Endothelial cell of umbilical vein (primary cell): Measurements from ENCODE around the gene TYRO3. TPM values are rescaled to one million over a fixed set of nuclear protein-coding genes. Genes with fewer than 3 reads are reported as not detected.

Source experiments
- BruUV-seq: library from RNA; stranded (reverse); fragments of 400-500 nt; replicated peaks from 2 replicates; lab custom pipeline; 2021; lab: Mats Ljungman, UMichigan
- CTCF ChIA-PET: fragments of 300-600, 350-600 bp; sonication (Branson Sonifier 250); formaldehyde crosslinking; loops from one replicate; lab custom pipeline; 2021; ENCODE audit warnings: antibody characterized with exemption, inconsistent platforms; lab: Charles Lee
- POLR2A ChIA-PET: fragments of 300-600, 350-600 bp; sonication (Branson Sonifier 250); formaldehyde crosslinking; loops from one replicate; lab custom pipeline; 2021; ENCODE audit warnings: antibody characterized with exemption, inconsistent platforms; lab: Charles Lee
- DNase-seq: peaks from one replicate; pipeline ENCODE4 v3.0.0-alpha.2; 2011; ENCODE audit warnings: low read depth, low spot score
- FAIRE-seq: peaks from 2 replicates; lab custom pipeline; 2011; peaks lifted over from hg19 to GRCh38; lab: Jason Lieb, UNC
- H2AFZ ChIP-seq: 2 replicates; pipeline ENCODE4 v1.6.0; 2012; ENCODE audit warnings: low read depth, low read length, control low read depth, inconsistent platforms
- H3K27ac ChIP-seq: 2 replicates; pipeline ENCODE4 v1.5.1; 2011; ENCODE audit warnings: low read depth, mild to moderate bottlenecking, control low read depth, low read length, moderate library complexity; ENCODE audit not compliant: insufficient read depth
- H3K27me3 ChIP-seq, 2 experiments: 2 replicates each; pipeline versions ENCODE4 v1.6.0 to v1.6.1; 2011; ENCODE audit warnings: low read length in 2 of 2, mixed read lengths in 1 of 2; ENCODE audit not compliant: control insufficient read depth in 2 of 2, insufficient read depth in 2 of 2
- H3K36me3 ChIP-seq, 2 experiments: 2 replicates in 1 of 2; 3 replicates in 1 of 2; pipeline ENCODE4 v1.5.1; 2011; ENCODE audit warnings: low read length in 2 of 2, mild to moderate bottlenecking in 1 of 2, moderate library complexity in 1 of 2; ENCODE audit not compliant: control insufficient read depth in 2 of 2, insufficient read depth in 2 of 2; ENCODE audit errors: extremely low read depth in 1 of 2
- H3K4me1 ChIP-seq: 3 replicates; pipeline ENCODE4 v1.5.1; 2011; ENCODE audit warnings: mild to moderate bottlenecking, low read length; ENCODE audit not compliant: control insufficient read depth, insufficient read depth; ENCODE audit errors: extremely low read depth
- H3K4me2 ChIP-seq: 2 replicates; pipeline ENCODE4 v1.6.1; 2011; ENCODE audit warnings: low read length, control low read depth, mixed read lengths; ENCODE audit not compliant: insufficient read depth
- H3K4me3 ChIP-seq, 3 experiments: fragments of 200-600 bp in 1 of 3; sonication (generic), shearing (Covaris generic) in 1 of 3; replicated peaks in 1 of 3; 2 replicates each; pipeline ENCODE4 v1.5.1; 2011 to 2016; ENCODE audit warnings: control low read depth in 3 of 3, low read length in 3 of 3, mild to moderate bottlenecking in 2 of 3, inconsistent platforms in 1 of 3, low read depth in 1 of 3, moderate library complexity in 1 of 3; ENCODE audit not compliant: insufficient read depth in 1 of 3
- H3K79me2 ChIP-seq: 2 replicates; pipeline ENCODE4 v1.6.0; 2012; ENCODE audit warnings: low read length, inconsistent platforms; ENCODE audit not compliant: control insufficient read depth, insufficient read depth
- H3K9ac ChIP-seq: replicated peaks from 2 replicates; pipeline ENCODE3; 2011; ENCODE audit warnings: low read length, control low read depth; ENCODE audit not compliant: insufficient read depth; ENCODE audit errors: extremely low read depth
- H3K9me1 ChIP-seq: replicated peaks from 3 replicates; pipeline ENCODE4 v1.6.0; 2011; ENCODE audit warnings: mild to moderate bottlenecking, low read length; ENCODE audit not compliant: control insufficient read depth, insufficient read depth; ENCODE audit errors: extremely low read depth
- H3K9me3 ChIP-seq: replicated peaks from 2 replicates; pipeline ENCODE4 v1.5.1; 2012; ENCODE audit warnings: low read length, inconsistent platforms; ENCODE audit not compliant: control insufficient read depth, insufficient read depth
- H4K20me1 ChIP-seq: replicated peaks from 2 replicates; pipeline ENCODE3; 2011; ENCODE audit warnings: mild to moderate bottlenecking, low read length; ENCODE audit not compliant: control insufficient read depth, insufficient read depth; ENCODE audit errors: extremely low read depth
- CTCF ChIP-seq, 2 donors: IDR thresholded peaks; 1 replicate in 1 of 2; 2 replicates in 1 of 2; pipeline ENCODE4 v1.5.1; 2011; ENCODE audit warnings: low read length in 2 of 2, mild to moderate bottlenecking in 2 of 2, moderate library complexity in 2 of 2, control low read depth in 1 of 2, inconsistent platforms in 1 of 2, low read depth in 1 of 2; ENCODE audit not compliant: insufficient read depth in 1 of 2; ENCODE audit errors: extremely low read depth in 1 of 2
- EZH2 ChIP-seq: IDR thresholded peaks from 2 replicates; pipeline ENCODE4 v1.6.1; 2012; ENCODE audit warnings: borderline replicate concordance, low read depth, mild to moderate bottlenecking, moderate library complexity, low read length, inconsistent platforms; ENCODE audit not compliant: severe bottlenecking
- FOS ChIP-seq: IDR thresholded peaks from 2 replicates; pipeline ENCODE4 v1.6.1; 2011; ENCODE audit warnings: mild to moderate bottlenecking, low read length, moderate library complexity, borderline replicate concordance; ENCODE audit not compliant: insufficient read depth
- GATA2 ChIP-seq: IDR thresholded peaks from 2 replicates; pipeline ENCODE4 v1.7.0; 2011; ENCODE audit warnings: low read depth, mild to moderate bottlenecking, moderate library complexity, mixed read lengths, low read length; ENCODE audit not compliant: insufficient read length, insufficient read depth
- JUN ChIP-seq: IDR thresholded peaks from 2 replicates; pipeline ENCODE4 v1.6.1; 2011; ENCODE audit warnings: borderline replicate concordance, low read depth; ENCODE audit not compliant: insufficient read length, insufficient read depth
- POLR2A ChIP-seq: IDR thresholded peaks from 2 replicates; pipeline ENCODE4 v1.6.1; 2012; ENCODE audit warnings: low read depth, mild to moderate bottlenecking, control low read depth, low read length
- POLR2AphosphoS5 ChIP-seq: IDR thresholded peaks from 2 replicates; pipeline ENCODE4 v1.6.1; 2012; ENCODE audit warnings: low read depth, mild to moderate bottlenecking, control low read depth, low read length, moderate library complexity; ENCODE audit not compliant: insufficient read depth
- dilution Hi-C: fragments of 300-500 bp; cut with MboI; formaldehyde crosslinking; loops from one replicate; pipeline ENCODE4 v1.15.0; 2019; ENCODE audit warnings: low sequenced_read_pairs; ENCODE audit not compliant: extremely low pct_ligation_motif_present
- intact Hi-C: fragments of 100-400 bp; cut with micrococcal nuclease; formaldehyde crosslinking; loops from one replicate; pipeline ENCODE4 v1.10.0; 2022
- polyA plus RNA-seq, 4 experiments: library from polyadenylated mRNA; depleted of rRNA in 3 of 4; stranded (reverse) in 3 of 4; unstranded in 1 of 4; fragments of >200 nt; gene quantifications; 2 replicates each; pipeline versions ENCODE4 v1.2.1 to v1.2.3, GENCODE V29; 2011 to 2012; ENCODE audit warnings: missing spikeins in 1 of 4
- total RNA-seq: library from RNA; stranded (reverse); gene quantifications from 2 replicates; pipeline ENCODE4 v1.2.3, GENCODE V29; 2021
- TF ChIP-seq, protein P1 (sequence below): IDR thresholded peaks from 2 replicates; pipeline ENCODE4 v1.6.1; 2011; ENCODE audit not compliant: insufficient read depth, insufficient read length

The TYRO3 gene
- total and polyA plus RNA-seq, 2 donors (not counting 3 experiments of a cell fraction or from before 2014, with no cell fraction given): 14.1 to 14.5 TPM

GRCh38 chr15:41561777-41562145 is 2.7 kb downstream of the TYRO3 start:
- Histone ChIP-seq H3K9ac (no peak overlapping the region), H2AFZ (no peak overlapping the region), H3K27me3 (no peaks in the 10 kb centered on the region), H3K9me1 (no peaks in the 10 kb centered on the region), H3K4me2 (no peak overlapping the region), H3K9me3 (no peaks in the 10 kb centered on the region), H4K20me1 (no peaks in the 10 kb centered on the region), H3K36me3 (peaks cover 0 to 2% of the 10 kb centered on the region in 2 experiments), H3K4me3 (no peak overlapping the region), H3K4me1 (peaks cover 12% of the 10 kb centered on the region), H3K79me2 (no peaks in the 10 kb centered on the region), H3K27ac (no peak overlapping the region)
- no peak for TF ChIP-seq JUN
- no peak for TF ChIP-seq GATA2
- TF ChIP-seq FOS: no peak
- no peak for TF ChIP-seq POLR2A
- TF ChIP-seq CTCF (IDR thresholded peaks at IDR 0.05; ENCODE audit: extremely low read depth in 1 of 2, insufficient read depth in 1 of 2, low read depth in 1 of 2, low read length in 2 of 2): peak in 1 of 2 donors; percentile 5
- TF ChIP-seq POLR2AphosphoS5: no peak
- no peak for TF ChIP-seq EZH2
- TF ChIP-seq, protein P1, sequence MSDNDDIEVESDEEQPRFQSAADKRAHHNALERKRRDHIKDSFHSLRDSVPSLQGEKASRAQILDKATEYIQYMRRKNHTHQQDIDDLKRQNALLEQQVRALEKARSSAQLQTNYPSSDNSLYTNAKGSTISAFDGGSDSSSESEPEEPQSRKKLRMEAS: no peak
- FAIRE-seq (peak; percentile 38), DNase-seq (peak; percentile 19)
- BruUV-seq: no TSS peak
- POLR2A ChIA-PET: no interaction called here
- dilution Hi-C loops (no loop called here), intact Hi-C loops (no loop called here)
- CTCF ChIA-PET: interaction anchor here (0.9 to 2.2 kb wide), 3 partner anchors 18 to 42 kb away, joined by 3 to 10 read pairs (median 7); no protein-coding TSS in a partner anchor
